HepG2 (cell line): ENCODE results near the gene HOXB5. TPM values are rescaled to one million over a fixed set of nuclear protein-coding genes. Genes with fewer than 3 reads are reported as not detected.

ENCODE experiments used
- ASH2L ChIP-seq: fragments of 300-600, 200-600 bp; sonication (generic); IDR thresholded peaks from 2 replicates; pipeline ENCODE4 v1.7.0; 2017; ENCODE audit warnings: low read depth, mild to moderate bottlenecking, moderate library complexity, mixed read lengths, low read length; ENCODE audit not compliant: insufficient read length
- ATAD3A ChIP-seq: sonication (generic); formaldehyde crosslinking; IDR thresholded peaks from 2 replicates; pipeline ENCODE4 v1.4.0; 2020; ENCODE audit warnings: missing genetic modification reagents
- ATF3 ChIP-seq: sonication (generic); formaldehyde crosslinking; IDR thresholded peaks from 2 replicates; pipeline ENCODE4 v1.4.0; 2020; ENCODE audit warnings: missing genetic modification reagents
- BATF2 ChIP-seq: sonication (generic); formaldehyde crosslinking; IDR thresholded peaks from 2 replicates; pipeline ENCODE4 v1.8.0; 2022; ENCODE audit warnings: mild to moderate bottlenecking, missing genetic modification reagents, moderate library complexity
- FOXK1 ChIP-seq: sonication (generic); formaldehyde crosslinking; IDR thresholded peaks from 2 replicates; pipeline ENCODE4 v1.4.0; 2020; ENCODE audit warnings: low read depth, missing genetic modification reagents, borderline replicate concordance
- GLMP ChIP-seq: sonication (generic); formaldehyde crosslinking; IDR thresholded peaks from 2 replicates; pipeline ENCODE4 v1.9.0; 2021; ENCODE audit warnings: missing genetic modification reagents, mild to moderate bottlenecking, borderline replicate concordance
- HNF4G ChIP-seq, 2 experiments: sonication (generic) in 1 of 2; formaldehyde crosslinking in 1 of 2; IDR thresholded peaks; 2 replicates each; pipeline versions ENCODE4 v1.4.0 to v1.6.1; 2011 to 2020; ENCODE audit warnings: borderline replicate concordance in 2 of 2, low read depth in 2 of 2, mild to moderate bottlenecking in 2 of 2, low read length in 1 of 2, missing genetic modification reagents in 1 of 2, moderate library complexity in 1 of 2
- ISL2 ChIP-seq: sonication (generic); formaldehyde crosslinking; IDR thresholded peaks from 2 replicates; pipeline ENCODE4 v1.5.0; 2020; ENCODE audit warnings: missing genetic modification reagents
- LCORL ChIP-seq, 2 experiments: fragments of 450-650 bp in 1 of 2; sonication (generic) in 1 of 2; formaldehyde crosslinking in 1 of 2; IDR thresholded peaks; 2 replicates each; pipeline versions ENCODE4 v1.5.0 to v1.6.1; 2017 to 2020; ENCODE audit warnings: antibody characterized with exemption in 1 of 2, missing genetic modification reagents in 1 of 2
- MEIS1 ChIP-seq: sonication (generic); formaldehyde crosslinking; IDR thresholded peaks from 2 replicates; pipeline ENCODE4 v1.9.0; 2021; ENCODE audit warnings: mild to moderate bottlenecking, missing genetic modification reagents, moderate library complexity, borderline replicate concordance
- MIXL1 ChIP-seq: IDR thresholded peaks from 2 replicates; pipeline ENCODE4 v1.6.1; 2016
- PHF8 ChIP-seq: sonication (generic); formaldehyde crosslinking; IDR thresholded peaks from 2 replicates; pipeline ENCODE4 v1.5.0; 2020; ENCODE audit warnings: missing genetic modification reagents
- RNF219 ChIP-seq: sonication (generic); formaldehyde crosslinking; IDR thresholded peaks from 2 replicates; pipeline ENCODE4 v1.5.0; 2020; ENCODE audit warnings: mild to moderate bottlenecking, missing genetic modification reagents
- SMC3 ChIP-seq: IDR thresholded peaks from 2 replicates; pipeline ENCODE4 v1.6.1; 2011; ENCODE audit warnings: low read length, improper control_type of control experiment
- TGIF2 ChIP-seq: IDR thresholded peaks from 2 replicates; pipeline ENCODE4 v1.6.1; 2016; ENCODE audit warnings: control low read depth, missing compliant biosample characterization
- XBP1 ChIP-seq: sonication (generic); formaldehyde crosslinking; IDR thresholded peaks from 2 replicates; pipeline ENCODE4 v1.5.0; 2020; ENCODE audit warnings: missing genetic modification reagents
- polyA plus RNA-seq, 8 experiments: library from polyadenylated mRNA; depleted of rRNA in 3 of 8; stranded (reverse) in 7 of 8; unstranded in 1 of 8; fragments of >200 nt; fragmentation: Illumina TruSeq in 4 of 8; extraction: Trizol in 4 of 8; gene quantifications; 2 replicates each; pipeline versions ENCODE4 v1.2.1 to v1.2.3, GENCODE V29; 2011 to 2016; ENCODE audit warnings: low read depth in 4 of 8, missing spikeins in 1 of 8, mixed read lengths in 1 of 8; ENCODE audit not compliant: insufficient read depth in 1 of 8
- total RNA-seq, 5 experiments: library from RNA; depleted of rRNA; stranded (reverse); fragments of >200 nt; fragmentation: Illumina TruSeq; extraction: Trizol; gene quantifications; 2 replicates each; pipeline ENCODE4 v1.2.3, GENCODE V29; 2016; ENCODE audit warnings: low read depth in 1 of 5
- TF ChIP-seq, protein P1 (sequence below): sonication (generic); formaldehyde crosslinking; IDR thresholded peaks from 2 replicates; pipeline ENCODE4 v1.8.1; 2023; ENCODE audit warnings: mild to moderate bottlenecking, missing genetic modification reagents, borderline replicate concordance
- TF ChIP-seq, protein P2 (sequence below): sonication (generic); formaldehyde crosslinking; IDR thresholded peaks from 2 replicates; pipeline ENCODE4 v1.4.0; 2020; ENCODE audit warnings: mild to moderate bottlenecking, low read depth, missing genetic modification reagents
- TF ChIP-seq, protein P3 (sequence below): sonication (generic); formaldehyde crosslinking; IDR thresholded peaks from 2 replicates; pipeline ENCODE4 v1.4.0; 2020; ENCODE audit warnings: missing genetic modification reagents, borderline replicate concordance

HOXB5 gene
- total and polyA plus RNA-seq, 2 of the 13 experiments (the other 11 are each of a cell fraction or from before 2014, with no cell fraction given) = not detected

DNA sequence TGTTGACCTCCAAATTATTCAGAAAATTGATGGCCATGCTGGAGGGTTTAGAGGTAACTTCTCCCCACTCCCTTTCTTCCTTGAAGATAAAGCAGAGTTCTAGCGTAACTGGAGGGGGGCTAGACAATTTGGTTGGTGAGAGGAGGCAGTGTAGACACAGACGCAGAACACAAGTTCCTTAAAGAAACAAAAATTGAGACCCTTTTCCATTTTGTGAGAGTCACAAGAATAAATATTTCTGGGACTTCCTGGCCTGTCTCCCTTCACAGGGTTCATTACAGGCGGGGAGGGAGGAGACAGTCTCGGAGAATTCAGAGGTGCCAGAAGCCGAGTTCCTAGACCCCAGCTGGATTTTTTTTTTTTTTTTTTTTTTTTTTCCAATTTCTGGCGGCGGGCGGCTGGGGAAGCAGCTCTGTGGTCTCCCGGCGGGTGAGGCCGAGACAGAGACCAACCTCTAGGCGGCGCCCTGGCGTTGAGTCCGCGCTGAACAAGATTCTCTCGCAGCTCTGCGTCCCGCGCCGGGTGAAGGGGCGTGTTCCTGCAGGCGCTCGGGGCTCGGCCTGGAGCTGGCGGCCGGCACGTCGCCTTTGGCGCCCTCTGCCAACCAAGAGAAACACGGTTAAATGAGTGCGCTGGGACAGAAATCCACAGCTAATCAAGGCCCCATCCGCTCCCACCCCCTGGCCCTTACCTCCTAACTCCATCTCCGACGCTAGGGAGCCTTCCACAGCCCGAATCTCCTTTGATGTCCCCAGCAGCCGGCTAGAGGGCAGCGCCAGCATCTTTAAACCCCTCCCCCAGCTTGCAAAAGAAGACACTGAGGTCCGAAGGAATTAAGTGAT, 42.8 kb upstream of the HOXB5 start (continued):
- TF ChIP-seq TGIF2 (CRISPR knock-in tag) (no peak), ASH2L (peak; percentile 22), XBP1 (CRISPR knock-in tag) (no peak), BATF2 (CRISPR knock-in tag) (no peak), HNF4G (IDR thresholded peaks at IDR 0.05; ENCODE audit: borderline replicate concordance, low read depth, low read length) (no peak), HNF4G (CRISPR knock-in tag; IDR thresholded peaks at IDR 0.05; ENCODE audit: borderline replicate concordance, low read depth) (no peak), ATAD3A (CRISPR knock-in tag) (no peak), PHF8 (CRISPR knock-in tag) (peak; percentile 41; the same call in 1 of the 2 replicates), SMC3 (no peak), GLMP (no peak), MEIS1 (CRISPR knock-in tag) (no peak), LCORL (IDR thresholded peaks at IDR 0.05) (no peak), LCORL (CRISPR knock-in tag; IDR thresholded peaks at IDR 0.05) (peak; percentile 56; the same call in 1 of the 2 replicates), FOXK1 (CRISPR knock-in tag) (no peak), MIXL1 (CRISPR knock-in tag) (0 out of 2 replicates have a peak, but pooled peaks have one; percentile 12), ATF3 (CRISPR knock-in tag) (no peak), ISL2 (peak; percentile 53), RNF219 (CRISPR knock-in tag) (no peak)
- TF ChIP-seq, protein P1, sequence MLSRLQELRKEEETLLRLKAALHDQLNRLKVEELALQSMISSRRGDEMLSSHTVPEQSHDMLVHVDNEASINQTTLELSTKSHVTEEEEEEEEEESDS (CRISPR knock-in tag) = no peak
- TF ChIP-seq, protein P2, sequence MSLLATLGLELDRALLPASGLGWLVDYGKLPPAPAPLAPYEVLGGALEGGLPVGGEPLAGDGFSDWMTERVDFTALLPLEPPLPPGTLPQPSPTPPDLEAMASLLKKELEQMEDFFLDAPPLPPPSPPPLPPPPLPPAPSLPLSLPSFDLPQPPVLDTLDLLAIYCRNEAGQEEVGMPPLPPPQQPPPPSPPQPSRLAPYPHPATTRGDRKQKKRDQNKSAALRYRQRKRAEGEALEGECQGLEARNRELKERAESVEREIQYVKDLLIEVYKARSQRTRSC = no peak
- TF ChIP-seq, protein P3, sequence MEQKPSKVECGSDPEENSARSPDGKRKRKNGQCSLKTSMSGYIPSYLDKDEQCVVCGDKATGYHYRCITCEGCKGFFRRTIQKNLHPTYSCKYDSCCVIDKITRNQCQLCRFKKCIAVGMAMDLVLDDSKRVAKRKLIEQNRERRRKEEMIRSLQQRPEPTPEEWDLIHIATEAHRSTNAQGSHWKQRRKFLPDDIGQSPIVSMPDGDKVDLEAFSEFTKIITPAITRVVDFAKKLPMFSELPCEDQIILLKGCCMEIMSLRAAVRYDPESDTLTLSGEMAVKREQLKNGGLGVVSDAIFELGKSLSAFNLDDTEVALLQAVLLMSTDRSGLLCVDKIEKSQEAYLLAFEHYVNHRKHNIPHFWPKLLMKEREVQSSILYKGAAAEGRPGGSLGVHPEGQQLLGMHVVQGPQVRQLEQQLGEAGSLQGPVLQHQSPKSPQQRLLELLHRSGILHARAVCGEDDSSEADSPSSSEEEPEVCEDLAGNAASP = 0 out of 2 replicates have a peak, but pooled peaks have one; percentile 62
